ENCODE data around the gene DDI2.
"Not testable (repeated sequence)": the region's sequence is repeated elsewhere in the genome, so short reads cannot be mapped to it uniquely, and the experiment has no call there.

DDI2 gene

DNA sequence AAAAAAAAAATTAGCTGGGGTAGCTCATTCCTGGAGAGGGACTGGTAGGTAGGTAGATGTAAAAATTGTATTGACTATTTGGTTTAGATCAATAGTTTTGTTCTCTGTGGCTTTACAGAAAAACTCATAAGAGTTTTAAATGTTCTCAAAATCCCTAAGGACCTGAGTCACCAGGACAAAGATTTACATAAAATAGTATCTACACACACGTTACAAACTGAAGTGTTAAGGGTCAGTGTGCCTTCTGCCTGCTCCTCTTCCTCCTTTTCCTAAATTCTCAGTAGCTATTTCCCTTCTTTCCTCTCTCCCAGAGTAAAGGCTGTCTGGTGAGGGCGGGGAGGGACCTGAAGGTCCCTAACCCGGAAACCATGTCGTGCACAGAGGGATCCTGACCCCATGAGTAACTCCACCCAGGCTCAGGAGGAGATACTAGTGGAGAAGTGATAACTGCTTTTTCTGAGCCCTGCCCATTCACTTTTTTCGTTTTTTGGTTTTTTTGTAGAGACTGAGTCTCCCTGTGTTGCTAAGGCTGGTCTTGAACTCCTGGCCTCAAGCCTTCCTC is 74.9 kb downstream of the DDI2 start:
- no peaks in the 10 kb centered on the region for H3K9me3 ChIP-seq (ENCODE audit: control insufficient read depth, low read length)
- peaks cover 68% of the 10 kb centered on the region for H3K36me3 ChIP-seq (ENCODE audit: control insufficient read depth, insufficient read depth, low read length)
- H3K27ac ChIP-seq (ENCODE audit: low read depth, low read length, severe bottlenecking): no peak overlapping the region
- 86 to 92% methylated on average over 3 to 5 of the region's 5 CpGs for WGBS, 2 experiments (ENCODE audit: insufficient coverage in 2 of 2)
- H3K4me1 ChIP-seq (ENCODE audit: control insufficient read depth, insufficient read depth, low read length, poor library complexity, severe bottlenecking): no peaks in the 10 kb centered on the region
- H3K4me3 ChIP-seq (ENCODE audit: extremely low read depth, insufficient read depth, low read length, poor library complexity, severe bottlenecking): no peak overlapping the region

DNA sequence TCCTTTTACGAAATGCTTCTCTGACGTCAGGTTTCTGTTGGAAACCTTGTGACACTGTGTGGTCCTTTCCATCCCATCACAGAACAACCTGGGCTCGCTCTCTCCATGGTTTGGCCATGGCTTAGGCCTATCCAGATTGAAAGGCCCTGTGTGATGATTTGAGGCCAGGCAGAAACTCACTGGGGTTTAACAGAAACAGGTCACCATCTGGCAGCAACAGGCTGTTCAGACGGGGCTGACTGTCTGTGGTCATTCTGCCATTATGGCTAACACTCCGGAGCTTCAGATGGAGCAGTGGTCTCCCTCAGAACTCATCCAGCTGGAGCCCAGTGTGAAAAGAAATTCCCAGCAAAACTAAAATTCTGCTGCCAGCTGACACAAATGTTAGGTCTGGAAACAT is 76.1 kb downstream of the DDI2 start:
- 94 to 98% methylated on average over 4 of the region's 5 CpGs for WGBS, 2 experiments (ENCODE audit: insufficient coverage in 2 of 2)
- Histone ChIP-seq H3K4me3 (ENCODE audit: extremely low read depth, insufficient read depth, low read length, poor library complexity, severe bottlenecking) (no peak overlapping the region), H3K9me3 (ENCODE audit: control insufficient read depth, low read length) (no peaks in the 10 kb centered on the region), H3K4me1 (ENCODE audit: control insufficient read depth, insufficient read depth, low read length, poor library complexity, severe bottlenecking) (no peaks in the 10 kb centered on the region), H3K36me3 (ENCODE audit: control insufficient read depth, insufficient read depth, low read length) (peaks cover 68% of the 10 kb centered on the region), H3K27ac (ENCODE audit: low read depth, low read length, severe bottlenecking) (no peak overlapping the region)

- H3K36me3 ChIP-seq (ENCODE audit: control insufficient read depth, insufficient read depth, low read length): peaks cover 56% of the 10 kb centered on the region
- H3K4me3 ChIP-seq (ENCODE audit: extremely low read depth, insufficient read depth, low read length, poor library complexity, severe bottlenecking): no peak overlapping the region
- H3K4me1 ChIP-seq (ENCODE audit: control insufficient read depth, insufficient read depth, low read length, poor library complexity, severe bottlenecking): no peaks in the 10 kb centered on the region
- 95 to 97% methylated on average over 7 to 10 of the region's 10 CpGs for WGBS, 2 experiments (ENCODE audit: insufficient coverage in 2 of 2)
- no peaks in the 10 kb centered on the region for H3K9me3 ChIP-seq (ENCODE audit: control insufficient read depth, low read length)
- H3K27ac ChIP-seq (ENCODE audit: low read depth, low read length, severe bottlenecking): peak overlapping the region; percentile 10
Measured at GRCh38 chr1:15696956-15697521, 79.8 kb downstream of the DDI2 start.

GRCh38 chr1:15698201-15698600 is 80.9 kb downstream of the DDI2 start:
- no peaks in the 10 kb centered on the region for H3K9me3 ChIP-seq (ENCODE audit: control insufficient read depth, low read length)
- H3K36me3 ChIP-seq (ENCODE audit: control insufficient read depth, insufficient read depth, low read length): peaks cover 52% of the 10 kb centered on the region
- no peak overlapping the region for H3K27ac ChIP-seq (ENCODE audit: low read depth, low read length, severe bottlenecking)
- WGBS, 2 experiments (ENCODE audit: insufficient coverage in 2 of 2): 92 to 100% methylated on average over 1 of the region's 2 CpGs
- H3K4me1 ChIP-seq (ENCODE audit: control insufficient read depth, insufficient read depth, low read length, poor library complexity, severe bottlenecking): no peaks in the 10 kb centered on the region
- H3K4me3 ChIP-seq (ENCODE audit: extremely low read depth, insufficient read depth, low read length, poor library complexity, severe bottlenecking): no peak overlapping the region

DNA sequence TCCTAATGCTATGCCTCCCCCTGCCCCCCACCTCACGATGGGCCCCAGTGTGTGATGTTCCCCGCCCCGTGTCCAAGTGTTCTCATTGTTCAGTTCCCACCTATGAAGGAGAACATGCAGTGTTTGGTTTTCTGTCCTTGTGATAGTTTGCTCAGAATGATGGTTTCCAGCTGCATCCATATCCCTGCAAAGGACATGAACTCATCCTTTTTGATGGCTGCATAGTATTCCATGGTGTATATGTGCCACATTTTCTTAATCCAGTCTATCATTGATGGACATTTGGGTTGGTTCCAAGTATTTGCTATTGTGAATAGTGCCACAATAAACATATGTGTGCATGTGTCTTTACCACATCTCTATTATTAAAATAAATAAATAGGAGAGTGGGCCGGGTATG is 82.1 kb downstream of the DDI2 start:
- no CpG with 5 or more reads among the region's 4 CpGs for WGBS, 2 experiments (ENCODE audit: insufficient coverage in 2 of 2)

DNA sequence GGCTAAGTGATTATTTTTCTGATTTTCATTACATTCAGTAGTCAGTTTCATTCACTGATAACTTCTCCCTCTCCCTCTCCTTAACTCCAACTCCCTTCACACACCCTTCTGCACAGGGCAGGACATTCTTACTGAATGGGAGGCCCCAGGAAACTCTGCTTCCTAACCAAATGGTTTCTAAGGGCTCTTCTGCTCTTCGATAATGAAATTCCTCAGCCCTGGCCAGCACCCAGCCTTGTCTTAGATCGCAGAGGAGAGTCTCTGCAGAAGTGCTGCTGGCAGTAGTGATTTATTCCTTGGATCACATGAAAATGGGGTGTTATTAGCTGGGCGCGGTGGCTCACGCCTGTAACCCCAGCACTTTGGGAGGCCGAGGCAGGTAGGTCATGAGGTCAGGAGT is 83.2 kb downstream of the DDI2 start:
- H3K9me3 ChIP-seq (ENCODE audit: control insufficient read depth, low read length): no peaks in the 10 kb centered on the region
- H3K4me3 ChIP-seq (ENCODE audit: extremely low read depth, insufficient read depth, low read length, poor library complexity, severe bottlenecking): no peak overlapping the region
- H3K4me1 ChIP-seq (ENCODE audit: control insufficient read depth, insufficient read depth, low read length, poor library complexity, severe bottlenecking): peaks cover 4% of the 10 kb centered on the region
- H3K36me3 ChIP-seq (ENCODE audit: control insufficient read depth, insufficient read depth, low read length): peaks cover 49% of the 10 kb centered on the region
- 100% methylated on average over 6 of the region's 6 CpGs for WGBS, 2 experiments (ENCODE audit: insufficient coverage in 2 of 2)
- peak overlapping the region; percentile 18 for H3K27ac ChIP-seq (ENCODE audit: low read depth, low read length, severe bottlenecking)

More for the DNA sequence above, 82.1 kb downstream of the DDI2 start:
- H3K27ac ChIP-seq (ENCODE audit: low read depth, low read length, severe bottlenecking); H3K4me1 ChIP-seq (ENCODE audit: control insufficient read depth, insufficient read depth, low read length, poor library complexity, severe bottlenecking); H3K9me3 ChIP-seq (ENCODE audit: control insufficient read depth, low read length); H3K4me3 ChIP-seq (ENCODE audit: extremely low read depth, insufficient read depth, low read length, poor library complexity, severe bottlenecking): not testable (repeated sequence)
- H3K36me3 ChIP-seq (ENCODE audit: control insufficient read depth, insufficient read depth, low read length): peaks cover 44% of the 10 kb centered on the region

GRCh38 chr1:15701784-15702183 is 84.5 kb downstream of the DDI2 start:
- H3K4me3 ChIP-seq (ENCODE audit: extremely low read depth, insufficient read depth, low read length, poor library complexity, severe bottlenecking): no peak overlapping the region
- H3K27ac ChIP-seq (ENCODE audit: low read depth, low read length, severe bottlenecking): no peak overlapping the region
- peaks cover 49% of the 10 kb centered on the region for H3K36me3 ChIP-seq (ENCODE audit: control insufficient read depth, insufficient read depth, low read length)
- H3K4me1 ChIP-seq (ENCODE audit: control insufficient read depth, insufficient read depth, low read length, poor library complexity, severe bottlenecking): peaks cover 4% of the 10 kb centered on the region
- H3K9me3 ChIP-seq (ENCODE audit: control insufficient read depth, low read length): no peaks in the 10 kb centered on the region
- 91 to 92% methylated on average over 7 to 8 of the region's 8 CpGs for WGBS, 2 experiments (ENCODE audit: insufficient coverage in 2 of 2)

DNA sequence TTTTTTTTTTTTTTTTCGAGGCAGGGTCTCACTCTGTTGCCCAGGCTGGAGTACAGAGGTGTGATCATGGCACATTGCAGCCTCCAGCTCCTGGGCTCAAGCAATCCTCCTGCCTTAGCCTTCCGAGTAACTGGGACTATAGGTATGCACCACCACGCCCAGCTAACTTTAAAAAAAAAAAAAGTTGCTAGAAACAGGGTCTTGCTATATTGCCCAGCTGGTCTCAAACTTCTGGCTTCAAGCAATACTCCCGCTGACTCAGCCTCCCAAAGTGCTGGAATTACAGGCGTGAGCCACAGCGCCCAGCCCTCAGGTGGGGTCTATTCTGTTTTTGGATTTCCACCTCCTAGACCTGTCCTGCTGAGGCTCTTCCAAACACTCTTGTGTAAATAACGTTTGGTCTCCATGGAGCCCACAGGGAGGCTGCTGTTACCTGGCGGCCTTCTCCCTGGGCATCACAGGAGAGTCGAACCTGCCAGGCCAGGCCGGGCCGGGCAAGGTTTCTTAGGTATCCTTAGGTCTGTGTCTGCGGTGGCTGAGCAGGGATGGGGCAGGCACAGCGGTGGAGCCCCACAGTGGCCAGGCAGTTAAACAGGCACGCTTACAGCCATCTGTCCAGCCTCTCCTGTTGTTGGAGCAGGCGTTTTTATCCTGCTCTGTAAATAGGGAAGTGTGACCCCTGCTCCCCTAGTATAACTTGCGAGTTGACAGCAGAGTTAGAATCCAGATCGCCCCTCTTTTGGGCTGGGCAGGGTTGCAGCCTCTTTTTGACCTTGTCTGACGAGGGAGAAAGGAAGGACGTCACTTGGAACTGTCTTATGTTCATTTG is 85.7 kb downstream of the DDI2 start:
- peak overlapping the region; percentile 69 for H3K27ac ChIP-seq (ENCODE audit: low read depth, low read length, severe bottlenecking)
- peaks cover 4% of the 10 kb centered on the region for H3K4me1 ChIP-seq (ENCODE audit: control insufficient read depth, insufficient read depth, low read length, poor library complexity, severe bottlenecking)
- 86 to 89% methylated on average over 13 to 18 of the region's 19 CpGs for WGBS, 2 experiments (ENCODE audit: insufficient coverage in 2 of 2)
- H3K9me3 ChIP-seq (ENCODE audit: control insufficient read depth, low read length): no peaks in the 10 kb centered on the region
- H3K4me3 ChIP-seq (ENCODE audit: extremely low read depth, insufficient read depth, low read length, poor library complexity, severe bottlenecking): no peak overlapping the region
- H3K36me3 ChIP-seq (ENCODE audit: control insufficient read depth, insufficient read depth, low read length): peaks cover 45% of the 10 kb centered on the region

DNA sequence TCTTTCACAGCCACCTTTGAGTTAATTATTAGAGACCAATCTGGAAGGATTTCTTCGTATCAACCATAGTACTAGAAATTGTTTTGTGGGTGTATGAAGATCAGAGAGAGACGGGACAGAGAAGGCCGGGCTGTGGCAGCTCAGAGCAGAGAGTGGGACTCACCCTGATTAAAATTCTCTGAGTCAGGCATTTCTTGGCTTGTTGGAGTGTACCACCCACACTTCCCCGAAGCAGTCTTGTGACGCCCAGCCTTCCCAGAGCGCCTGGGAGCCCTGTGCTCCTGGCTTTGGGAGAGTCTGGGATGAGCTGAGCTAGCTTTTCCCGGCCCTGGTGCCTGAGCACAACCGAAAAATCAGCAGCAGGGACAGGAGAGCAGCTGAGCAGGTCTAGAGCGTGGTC is 86.3 kb downstream of the DDI2 start:
- H3K9me3 ChIP-seq (ENCODE audit: control insufficient read depth, low read length): no peaks in the 10 kb centered on the region
- H3K36me3 ChIP-seq (ENCODE audit: control insufficient read depth, insufficient read depth, low read length): peaks cover 39% of the 10 kb centered on the region
- WGBS, 2 experiments (ENCODE audit: insufficient coverage in 2 of 2): 85 to 93% methylated on average over 7 to 9 of the region's 9 CpGs
- peak overlapping the region; percentile 69 for H3K27ac ChIP-seq (ENCODE audit: low read depth, low read length, severe bottlenecking)
- peaks cover 4% of the 10 kb centered on the region for H3K4me1 ChIP-seq (ENCODE audit: control insufficient read depth, insufficient read depth, low read length, poor library complexity, severe bottlenecking)
- H3K4me3 ChIP-seq (ENCODE audit: extremely low read depth, insufficient read depth, low read length, poor library complexity, severe bottlenecking): no peak overlapping the region

GRCh38 chr1:15704526-15705183 is 87.4 kb downstream of the DDI2 start:
- H3K36me3 ChIP-seq (ENCODE audit: control insufficient read depth, insufficient read depth, low read length): peaks cover 35% of the 10 kb centered on the region
- H3K9me3 ChIP-seq (ENCODE audit: control insufficient read depth, low read length): no peaks in the 10 kb centered on the region
- peaks cover 4% of the 10 kb centered on the region for H3K4me1 ChIP-seq (ENCODE audit: control insufficient read depth, insufficient read depth, low read length, poor library complexity, severe bottlenecking)
- H3K27ac ChIP-seq (ENCODE audit: low read depth, low read length, severe bottlenecking): no peak overlapping the region
- no peak overlapping the region for H3K4me3 ChIP-seq (ENCODE audit: extremely low read depth, insufficient read depth, low read length, poor library complexity, severe bottlenecking)
- WGBS, 2 experiments (ENCODE audit: insufficient coverage in 2 of 2): 92 to 95% methylated on average over 12 to 14 of the region's 17 CpGs
